GM19043 (cell line): ENCODE data around the gene GPR34.
"Not testable (repeated sequence)": the region's sequence is repeated elsewhere in the genome, so short reads cannot be mapped to it uniquely, and the experiment has no call there.

Source experiments
- ATAC-seq: cut with Tn5 transposase; IDR thresholded peaks from one replicate; pipeline ENCODE4 v1.9.1; 2021; ENCODE audit warnings: low read depth; ENCODE audit not compliant: unreplicated experiment

Gene GPR34, protein sequence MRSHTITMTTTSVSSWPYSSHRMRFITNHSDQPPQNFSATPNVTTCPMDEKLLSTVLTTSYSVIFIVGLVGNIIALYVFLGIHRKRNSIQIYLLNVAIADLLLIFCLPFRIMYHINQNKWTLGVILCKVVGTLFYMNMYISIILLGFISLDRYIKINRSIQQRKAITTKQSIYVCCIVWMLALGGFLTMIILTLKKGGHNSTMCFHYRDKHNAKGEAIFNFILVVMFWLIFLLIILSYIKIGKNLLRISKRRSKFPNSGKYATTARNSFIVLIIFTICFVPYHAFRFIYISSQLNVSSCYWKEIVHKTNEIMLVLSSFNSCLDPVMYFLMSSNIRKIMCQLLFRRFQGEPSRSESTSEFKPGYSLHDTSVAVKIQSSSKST

DNA sequence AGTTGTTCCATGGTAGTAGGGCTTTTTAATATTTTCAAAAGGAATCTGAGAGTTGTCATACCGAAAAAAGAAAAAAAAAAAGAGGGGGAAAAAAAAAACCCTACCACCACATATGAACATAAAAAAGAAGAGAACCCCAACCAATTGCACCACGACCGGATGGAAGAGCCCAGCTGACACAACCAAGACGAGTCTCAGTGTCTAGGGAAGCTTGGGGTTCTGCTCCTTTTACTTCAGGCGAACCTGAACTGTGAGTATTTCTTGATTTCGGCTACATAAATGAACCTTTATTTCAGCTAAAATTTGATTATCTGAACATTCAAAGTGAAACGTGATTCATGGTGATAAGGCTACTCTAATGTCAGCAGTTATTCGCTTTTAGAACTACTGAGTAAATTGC, at the start of gene GPR34:
GPR34 (plus strand) TSS at position 139 of the 400 bp plus-strand sequence. CDS start 6,661 bp downstream, outside the sequence.
- ATAC-seq, result peak; percentile 49

DNA sequence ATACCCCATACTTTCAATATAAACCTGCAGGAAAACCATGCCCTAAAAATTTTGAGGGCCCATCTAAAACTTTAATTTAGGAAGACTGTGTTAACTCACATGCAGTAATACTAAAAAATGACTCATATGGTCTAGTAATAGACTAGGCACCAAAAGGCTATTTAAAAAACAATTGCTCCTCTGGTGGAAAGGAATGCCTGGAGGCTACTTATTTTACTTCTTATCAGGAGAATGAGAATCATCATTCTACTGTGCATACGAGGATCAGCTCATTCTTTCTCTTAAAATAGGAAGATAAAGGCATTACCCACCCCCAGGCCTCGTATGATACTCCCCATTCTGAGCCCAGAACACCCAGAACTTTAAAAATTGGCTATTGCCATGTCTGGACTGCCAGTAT, 42.6 kb upstream of the GPR34 start:
- ATAC-seq, result not testable (repeated sequence)

DNA sequence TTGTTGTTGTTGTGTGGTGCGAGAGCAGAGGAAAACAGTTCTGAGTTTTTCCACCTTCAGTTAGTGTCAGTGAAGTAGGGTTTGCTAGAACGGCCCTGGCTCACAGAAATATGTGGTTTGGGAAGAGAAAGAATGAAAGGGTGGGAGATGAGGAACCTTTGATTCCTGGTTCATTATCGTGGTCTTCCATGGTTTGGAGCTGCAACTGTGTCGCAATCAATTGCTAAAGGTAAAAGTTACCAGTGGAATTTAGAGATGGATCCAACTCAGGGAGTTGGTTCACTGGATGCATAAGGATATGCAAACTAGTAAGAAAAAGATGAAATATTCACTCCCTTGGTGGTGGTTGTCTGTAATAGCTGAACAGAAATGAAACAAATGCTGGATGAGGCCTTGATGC, 35.6 kb upstream of the GPR34 start:
- no peak for ATAC-seq

DNA sequence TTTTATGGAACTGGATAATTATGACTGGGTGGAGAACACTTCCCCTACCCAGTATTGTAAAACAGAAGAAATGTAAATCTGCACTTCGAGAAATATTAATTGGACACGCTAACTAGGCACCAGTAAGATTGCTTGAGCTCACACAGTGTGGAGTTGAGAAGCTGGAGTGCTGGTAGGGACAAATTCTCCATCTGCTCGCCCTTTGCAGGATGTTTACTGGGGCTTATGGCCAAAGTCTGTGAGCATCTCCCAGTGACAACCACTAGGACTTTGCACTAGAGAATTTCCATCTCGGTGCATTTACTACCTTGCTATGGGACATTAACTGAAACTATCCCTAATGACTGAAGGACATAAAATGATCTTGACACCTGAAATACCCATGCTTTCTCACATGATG, 33.7 kb upstream of the GPR34 start:
- ATAC-seq, result no peak

DNA sequence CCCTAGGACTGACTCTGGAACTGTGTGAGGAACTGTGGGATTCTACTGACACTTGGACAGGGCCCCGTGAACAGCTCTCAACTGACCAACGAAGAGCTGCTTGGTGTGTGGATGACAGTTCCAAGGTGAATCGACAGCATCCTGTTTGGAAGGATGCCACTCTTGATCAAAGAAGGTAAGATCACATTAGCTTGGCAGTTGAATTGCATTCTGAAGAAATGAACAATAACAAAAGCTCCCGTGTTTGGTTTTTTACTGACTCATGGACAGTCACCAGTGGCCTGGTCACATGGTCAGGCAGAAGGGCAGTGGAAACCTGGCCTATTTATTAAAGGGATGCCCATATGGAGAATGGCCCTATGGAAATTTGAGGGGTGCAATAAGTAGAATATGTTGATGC, 33.1 kb upstream of the GPR34 start:
- ATAC-seq, result no peak

DNA sequence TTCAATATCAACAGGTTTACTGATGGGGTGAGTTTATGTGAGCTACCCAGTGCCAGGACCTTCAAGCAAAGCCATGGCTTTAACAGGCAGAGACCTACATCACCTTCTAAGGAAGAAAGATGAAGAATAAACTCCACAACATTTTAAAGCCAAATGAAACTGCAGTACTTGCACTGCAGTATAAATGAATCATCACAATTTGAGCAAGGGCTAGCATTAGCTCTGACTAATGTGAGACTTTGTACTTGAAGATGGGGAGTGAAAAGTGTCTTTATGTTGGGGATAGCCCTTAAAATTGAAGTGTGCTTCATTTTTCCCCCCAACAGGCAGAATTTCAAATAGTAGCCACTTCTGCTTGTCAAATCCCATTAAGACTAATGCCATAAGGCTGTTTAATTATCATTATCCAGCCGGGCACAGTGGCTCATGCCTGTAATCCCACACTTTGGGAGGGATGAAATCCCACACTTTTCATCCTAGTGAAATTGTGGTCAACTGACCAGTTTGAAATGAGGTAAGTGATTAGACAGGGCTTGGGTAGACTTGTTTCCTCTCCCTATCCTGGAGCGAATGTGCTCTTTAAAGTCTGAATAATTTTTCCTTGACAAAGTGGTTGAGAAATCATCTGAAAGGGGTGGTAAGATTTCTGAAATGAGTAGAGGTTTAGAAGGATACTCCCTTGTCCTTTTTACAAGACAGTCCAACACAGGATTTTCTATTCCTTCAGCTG, 27.2 kb upstream of the GPR34 start:
- ATAC-seq, result no peak

DNA sequence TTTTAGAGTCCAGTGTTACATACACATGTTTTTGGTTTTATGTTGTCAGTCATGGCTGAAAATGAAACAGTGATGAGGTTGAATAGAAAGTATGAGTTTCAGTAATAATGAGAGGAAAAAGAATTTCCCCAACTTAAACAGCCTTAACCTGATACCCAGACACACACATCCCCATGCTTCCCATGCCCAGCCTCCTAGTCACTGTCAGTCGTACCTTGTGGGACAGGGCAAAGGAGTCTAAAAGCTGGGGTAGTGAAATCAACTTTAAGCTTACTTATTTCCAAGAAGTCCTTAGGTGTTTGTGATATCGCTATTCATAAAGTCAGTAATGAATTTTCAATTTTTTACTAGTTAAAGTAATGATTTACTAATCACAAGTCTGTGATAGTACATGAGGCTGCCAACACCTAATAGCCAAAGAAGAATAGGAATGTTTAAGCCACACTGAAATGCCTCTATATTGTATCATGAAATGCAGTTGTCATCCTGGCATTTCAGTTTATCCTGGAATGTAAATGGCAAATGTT, 24.3 kb upstream of the GPR34 start:
- peak; percentile 80 for ATAC-seq

DNA sequence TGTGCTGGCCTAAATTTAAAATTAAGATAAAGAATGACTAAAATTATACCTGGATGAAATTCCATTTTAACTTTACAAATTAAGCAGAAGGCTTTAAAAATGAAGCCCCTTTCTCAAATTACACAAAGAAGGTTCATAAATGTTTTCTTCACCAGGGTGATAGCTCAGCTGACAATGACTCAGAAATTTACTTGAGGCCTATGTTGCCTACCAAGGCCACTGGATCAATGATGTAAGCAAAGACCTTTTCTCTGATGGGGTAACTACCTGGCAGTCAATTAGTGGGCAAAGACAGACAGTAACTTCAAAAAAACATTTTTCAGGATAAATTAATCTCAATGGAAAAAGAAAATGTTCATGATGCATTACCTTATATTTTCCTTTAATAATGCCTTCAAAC, 23.9 kb upstream of the GPR34 start:
- no peak for ATAC-seq

DNA sequence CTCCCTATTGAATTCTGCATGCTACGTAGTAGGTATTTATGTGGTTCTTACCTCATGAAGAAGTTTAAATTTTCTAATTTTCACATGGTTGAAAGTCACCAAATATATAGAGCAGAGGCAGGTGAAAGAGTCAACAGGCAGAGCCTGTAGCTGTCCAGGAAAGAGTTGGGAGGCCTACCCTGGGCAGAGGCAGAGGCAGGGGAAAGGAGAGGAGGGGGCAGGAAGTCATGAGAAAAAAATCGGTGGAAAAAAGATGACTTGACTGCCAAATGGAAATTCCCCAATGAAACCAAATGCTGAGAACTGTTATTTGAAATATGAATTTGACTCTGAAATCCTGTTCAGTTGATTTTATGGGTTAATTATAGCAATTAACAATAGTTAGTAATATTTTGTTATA, 23.1 kb upstream of the GPR34 start:
- ATAC-seq, result no peak

DNA sequence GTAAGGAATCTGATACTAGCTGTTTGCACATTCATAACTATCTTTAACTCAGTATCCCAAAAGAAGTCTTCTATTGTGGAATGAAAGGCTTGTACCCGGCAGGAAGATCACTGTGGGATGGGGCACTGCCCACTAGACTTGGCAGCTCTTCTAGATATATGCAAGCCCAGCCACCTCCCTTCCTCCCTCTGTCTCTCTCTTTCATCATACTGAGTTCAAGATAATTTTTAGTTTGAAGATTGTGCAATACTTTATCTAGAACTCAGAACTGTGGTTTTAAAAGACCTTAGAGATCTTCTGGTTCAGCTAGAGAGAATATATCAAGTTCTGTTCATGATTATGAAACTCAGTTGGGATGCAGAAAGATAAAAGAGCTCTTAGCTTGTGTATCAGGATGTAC, 22.5 kb upstream of the GPR34 start:
- no peak for ATAC-seq

DNA sequence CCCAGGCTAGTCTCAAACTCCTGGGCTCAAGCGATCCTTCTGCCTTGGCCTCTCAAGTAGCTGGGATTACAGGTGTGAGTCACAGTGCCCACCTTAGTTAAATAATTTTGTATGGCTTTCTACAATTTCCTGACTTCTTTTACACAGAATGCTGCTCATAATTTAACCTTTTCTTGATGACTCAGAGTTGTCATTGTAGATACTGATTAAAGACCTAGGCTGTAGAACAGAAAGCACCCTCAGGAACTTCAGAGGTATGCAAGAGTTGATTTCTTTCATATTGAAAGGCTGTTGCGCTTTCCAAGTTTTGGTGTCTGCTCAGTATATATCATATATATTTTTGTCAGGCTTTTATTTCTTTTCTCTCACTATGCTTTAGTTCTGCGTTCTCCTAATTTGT, 21.1 kb upstream of the GPR34 start:
- ATAC-seq, result no peak

DNA sequence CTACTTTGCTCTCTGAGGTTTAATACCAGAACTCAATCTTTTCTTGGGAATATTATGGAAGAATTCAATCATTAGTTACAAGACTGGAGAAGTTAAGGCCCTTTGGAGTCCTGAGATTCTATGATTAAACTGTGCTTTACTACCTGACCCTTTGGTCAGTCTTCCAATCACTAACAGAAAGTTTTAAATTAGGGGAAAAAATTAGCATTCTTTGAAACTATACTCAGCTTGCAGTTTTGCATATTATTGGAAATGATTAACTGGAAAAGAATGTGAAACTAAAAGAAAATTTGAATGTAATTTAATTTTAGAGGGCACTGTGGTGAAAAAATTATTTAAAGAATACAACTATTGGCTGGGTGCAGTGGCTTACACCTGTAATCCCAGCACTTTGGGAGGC, 18.7 kb upstream of the GPR34 start:
- ATAC-seq, result no peak

DNA sequence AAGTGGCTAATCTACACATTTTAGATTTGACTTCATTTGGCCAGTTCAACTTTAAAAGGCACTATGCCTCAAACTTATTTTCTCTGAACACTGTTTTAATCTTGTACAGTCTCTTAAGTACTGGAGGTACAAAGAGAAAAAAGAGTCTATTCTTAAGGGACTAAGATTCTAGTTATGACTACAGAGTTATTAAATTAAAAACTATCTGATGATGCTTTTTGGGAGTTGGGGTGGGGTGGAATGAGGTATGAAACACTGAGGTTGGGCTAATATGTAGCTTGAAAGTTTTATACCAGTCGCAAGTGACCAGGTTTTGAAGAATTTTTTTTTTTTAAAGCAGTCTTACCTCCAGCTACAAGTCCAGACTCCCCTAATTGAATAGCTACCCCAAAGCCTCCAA, 17.7 kb upstream of the GPR34 start:
- ATAC-seq, result no peak

DNA sequence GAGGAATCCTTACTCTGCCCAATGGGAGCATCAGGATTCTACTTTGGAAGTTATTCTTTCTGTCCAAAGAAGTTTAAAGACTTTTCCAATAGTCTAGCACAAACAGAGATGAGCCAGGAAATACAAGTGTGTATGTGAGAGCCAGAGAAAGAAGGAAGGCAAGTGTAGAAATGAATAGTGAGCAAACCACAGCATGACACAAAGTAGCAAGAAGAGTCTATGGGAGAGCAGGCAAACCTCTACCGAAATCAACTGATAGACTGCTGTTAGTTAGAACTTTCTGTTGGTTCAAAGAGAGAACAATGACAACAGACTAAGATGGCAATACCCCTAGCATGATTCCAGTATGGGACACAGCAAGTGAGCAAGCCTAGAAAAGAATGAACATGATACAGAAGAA, 16.1 kb upstream of the GPR34 start:
- no peak for ATAC-seq

DNA sequence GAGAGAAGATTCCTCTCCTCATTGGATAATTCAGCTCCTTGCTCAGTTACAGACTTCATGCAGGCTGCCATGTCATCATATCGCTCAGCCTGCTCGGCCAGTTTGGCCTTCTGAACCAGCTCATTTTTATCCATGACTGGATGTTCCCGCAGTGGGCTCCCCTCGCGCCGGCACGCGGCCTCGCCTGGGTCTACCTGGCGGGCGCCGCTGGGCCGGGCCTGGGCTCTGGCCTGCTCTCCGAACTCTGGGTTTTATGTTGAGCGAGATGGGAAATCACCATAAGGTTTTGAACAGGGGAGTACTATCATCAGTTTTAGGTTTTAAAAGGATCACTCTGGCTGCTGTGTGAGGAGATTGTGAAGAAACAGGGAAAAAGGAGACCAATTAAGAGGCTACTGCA, 12.4 kb upstream of the GPR34 start:
- not testable (repeated sequence) for ATAC-seq

DNA sequence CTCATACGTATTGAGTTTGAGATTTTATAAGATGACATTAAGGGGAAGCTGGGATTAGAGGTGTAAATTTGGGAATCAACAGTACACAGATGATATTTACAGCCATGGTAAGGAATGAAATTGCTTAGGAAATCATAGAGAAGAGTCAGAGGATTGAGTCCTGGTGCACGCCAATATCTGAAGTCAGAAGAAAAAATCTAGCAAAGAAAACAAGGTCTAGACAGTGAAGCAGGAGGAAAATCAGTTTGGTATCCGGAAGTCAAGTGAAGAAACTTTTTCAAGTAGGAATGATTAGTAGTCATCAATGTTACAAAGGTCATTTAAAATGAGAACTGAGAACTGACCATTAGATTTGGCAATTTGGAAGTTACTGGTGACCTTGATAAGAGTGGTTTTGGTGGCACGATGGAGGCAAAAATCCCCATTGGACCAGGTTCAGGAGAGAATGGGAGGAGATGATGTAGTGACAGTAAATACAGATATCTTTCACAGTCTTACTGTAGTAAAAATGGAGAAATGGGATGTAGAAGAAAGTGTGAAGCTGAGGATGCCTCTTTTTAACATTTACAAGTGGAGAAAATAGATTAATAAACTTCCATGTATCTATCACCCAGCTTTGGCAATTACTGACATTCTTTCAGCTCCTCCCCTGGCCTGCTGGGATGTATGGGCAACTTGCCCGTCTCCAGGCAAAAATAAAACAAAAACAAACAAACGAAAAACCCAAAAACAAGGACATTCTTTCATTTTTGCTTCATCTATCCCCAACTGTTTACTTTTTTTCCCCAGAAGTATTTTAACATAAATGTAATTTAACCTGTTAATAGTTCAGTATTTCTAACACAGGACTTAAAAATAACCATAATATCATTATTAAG, 11.4 kb upstream of the GPR34 start:
- no peak for ATAC-seq

DNA sequence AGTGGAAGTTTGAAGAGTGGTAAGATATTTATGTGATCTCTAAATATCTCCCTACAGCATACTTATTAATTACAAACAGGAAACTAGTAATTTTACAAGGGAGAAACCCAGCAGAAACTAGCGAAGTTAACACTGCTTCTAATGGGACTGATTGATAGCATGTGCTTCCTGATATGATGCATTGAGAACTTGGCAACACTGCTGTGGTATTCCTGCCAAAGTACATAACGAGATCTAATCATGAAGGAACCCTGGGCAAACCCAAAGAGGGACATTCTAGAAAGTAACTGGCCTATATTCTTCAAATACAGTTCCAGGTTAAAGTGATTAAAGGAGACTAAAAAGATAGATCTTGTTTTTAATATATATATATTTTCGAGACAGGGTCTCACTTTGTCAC, 4.6 kb upstream of the GPR34 start:
- no peak for ATAC-seq

DNA sequence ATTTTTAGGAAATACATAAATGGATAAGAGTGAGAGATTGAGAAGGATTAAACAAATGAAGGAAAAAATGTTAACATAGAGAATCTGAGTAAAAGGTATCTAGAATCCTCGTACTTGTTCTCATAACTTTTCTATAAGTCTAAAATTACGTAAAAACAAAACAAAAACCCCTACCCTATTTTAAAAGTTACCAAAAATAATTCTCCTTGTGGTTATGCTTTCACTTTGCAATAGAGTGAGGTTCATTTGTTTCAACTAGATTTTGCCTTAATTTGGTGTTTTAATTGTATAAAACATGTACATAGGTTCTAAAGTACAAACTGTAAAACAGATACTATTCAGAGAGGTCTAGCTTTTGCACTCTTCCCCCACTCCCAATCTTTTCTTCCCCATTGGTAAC, 3.8 kb upstream of the GPR34 start:
- ATAC-seq, result no peak

DNA sequence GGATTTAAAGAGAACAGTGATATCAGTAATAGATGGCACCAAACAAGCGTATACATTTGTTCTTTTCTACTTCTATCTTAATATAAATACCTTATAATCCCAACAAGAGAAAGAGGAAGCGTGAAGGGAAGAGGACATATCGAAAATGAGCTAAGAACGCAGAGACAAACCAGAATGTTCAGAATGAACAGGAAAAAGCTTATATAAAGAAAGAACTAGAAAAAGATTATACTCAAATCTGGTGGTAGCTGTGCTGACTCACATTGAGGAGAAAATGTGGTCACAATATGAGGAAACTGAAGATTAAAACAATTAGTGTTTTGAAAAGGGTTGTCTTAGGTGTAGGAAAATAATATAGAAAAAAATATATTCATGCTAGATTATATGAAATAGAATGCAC, 2.0 kb upstream of the GPR34 start:
- peak; percentile 59 for ATAC-seq

DNA sequence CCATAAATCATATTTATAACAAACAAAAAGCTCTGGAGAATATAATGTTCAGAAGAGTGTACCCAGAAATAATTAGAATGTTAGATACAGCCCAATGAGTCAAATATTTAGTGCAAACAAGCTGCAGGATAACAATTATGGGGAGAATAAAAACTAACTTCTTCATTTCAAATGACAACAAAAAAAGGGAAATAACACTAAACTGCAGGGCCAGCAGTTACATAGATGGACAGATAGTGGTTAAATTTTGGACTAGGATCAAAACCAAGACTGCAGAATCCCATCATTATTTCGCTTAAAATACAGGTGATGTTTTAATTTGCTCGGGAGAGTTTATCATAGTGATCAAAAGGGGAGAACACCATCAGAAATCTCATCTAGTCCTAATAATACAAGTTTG, 617 bp upstream of the GPR34 start:
- ATAC-seq, result no peak

DNA sequence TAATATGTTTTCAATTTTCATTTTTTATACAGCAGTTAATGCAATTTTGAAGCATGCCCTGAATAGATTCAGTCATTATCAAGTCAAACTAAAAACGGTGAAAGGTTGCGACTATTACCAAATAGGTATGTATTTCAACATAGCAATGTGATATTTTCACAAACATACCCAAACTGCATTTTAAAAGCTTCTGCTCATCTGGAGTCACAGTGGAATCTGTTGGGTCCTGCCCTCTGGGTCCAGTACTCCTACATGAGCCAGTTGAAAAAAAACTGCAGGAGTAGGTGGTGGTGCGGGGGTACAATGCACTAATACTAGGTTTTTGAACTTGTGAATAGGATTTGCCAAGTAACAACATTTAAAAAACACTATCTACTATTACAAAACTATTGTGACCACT, 938 bp downstream of the GPR34 start:
- ATAC-seq, result no peak
